HepG2 (cell line): ENCODE data around the gene IL2RA.

Experiments
- PHF21A ChIP-seq: sonication (generic); formaldehyde crosslinking; IDR thresholded peaks from 2 replicates; pipeline ENCODE4 v1.5.0; 2020; ENCODE audit warnings: mild to moderate bottlenecking, missing genetic modification reagents
- RAD21 ChIP-seq: fragments of 450-650 bp; formaldehyde crosslinking; IDR thresholded peaks from 2 replicates; pipeline ENCODE4 v1.5.0; 2020; ENCODE audit warnings: mild to moderate bottlenecking
- RAD51 ChIP-seq: fragments of 450-650 bp; IDR thresholded peaks from 2 replicates; pipeline ENCODE4 v1.6.1; 2016; ENCODE audit warnings: borderline replicate concordance
- SCMH1 ChIP-seq: sonication (generic); formaldehyde crosslinking; IDR thresholded peaks from 2 replicates; pipeline ENCODE4 v1.9.0; 2021; ENCODE audit warnings: missing genetic modification reagents, mild to moderate bottlenecking, borderline replicate concordance
- TF ChIP-seq, protein P1 (sequence below): sonication (generic); formaldehyde crosslinking; IDR thresholded peaks from 2 replicates; pipeline ENCODE4 v1.5.0; 2020; ENCODE audit warnings: mild to moderate bottlenecking, missing genetic modification reagents, moderate library complexity

DNA sequence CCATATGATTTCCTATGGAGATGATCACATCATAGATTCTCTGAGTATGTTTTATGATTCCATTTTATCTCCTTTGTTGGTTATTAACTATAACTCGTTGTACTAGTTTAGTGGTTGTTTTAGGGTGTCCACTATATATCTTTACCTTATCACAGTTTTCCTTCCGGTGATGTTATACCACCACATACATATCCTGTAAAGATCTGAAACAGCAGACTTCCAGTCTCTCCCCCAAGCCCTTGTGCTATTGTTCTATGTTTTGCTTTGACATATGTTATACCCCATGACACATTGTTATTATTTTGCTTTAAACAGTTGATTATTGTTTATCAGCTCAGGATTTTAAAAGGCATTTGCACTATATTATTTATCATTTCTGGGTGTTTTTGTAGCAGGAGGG is 92.1 kb downstream of the IL2RA start:
- TF ChIP-seq RAD51 (no peak), SCMH1 (CRISPR knock-in tag) (no peak), PHF21A (no peak), RAD21 (CRISPR knock-in tag) (no peak)
- TF ChIP-seq, protein P1, sequence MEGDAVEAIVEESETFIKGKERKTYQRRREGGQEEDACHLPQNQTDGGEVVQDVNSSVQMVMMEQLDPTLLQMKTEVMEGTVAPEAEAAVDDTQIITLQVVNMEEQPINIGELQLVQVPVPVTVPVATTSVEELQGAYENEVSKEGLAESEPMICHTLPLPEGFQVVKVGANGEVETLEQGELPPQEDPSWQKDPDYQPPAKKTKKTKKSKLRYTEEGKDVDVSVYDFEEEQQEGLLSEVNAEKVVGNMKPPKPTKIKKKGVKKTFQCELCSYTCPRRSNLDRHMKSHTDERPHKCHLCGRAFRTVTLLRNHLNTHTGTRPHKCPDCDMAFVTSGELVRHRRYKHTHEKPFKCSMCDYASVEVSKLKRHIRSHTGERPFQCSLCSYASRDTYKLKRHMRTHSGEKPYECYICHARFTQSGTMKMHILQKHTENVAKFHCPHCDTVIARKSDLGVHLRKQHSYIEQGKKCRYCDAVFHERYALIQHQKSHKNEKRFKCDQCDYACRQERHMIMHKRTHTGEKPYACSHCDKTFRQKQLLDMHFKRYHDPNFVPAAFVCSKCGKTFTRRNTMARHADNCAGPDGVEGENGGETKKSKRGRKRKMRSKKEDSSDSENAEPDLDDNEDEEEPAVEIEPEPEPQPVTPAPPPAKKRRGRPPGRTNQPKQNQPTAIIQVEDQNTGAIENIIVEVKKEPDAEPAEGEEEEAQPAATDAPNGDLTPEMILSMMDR (CRISPR knock-in tag), result no peak
